Activated T-cell treated with anti-CD3 and anti-CD28 coated beads, Interleukin-2, amount 50 U/mL, for 1 hour (primary cell): ENCODE data around the gene SERPINA12.
A peak's percentile ranks its signal among the peaks of the same experiment; 100 is the strongest.

ENCODE experiments used
- DNase-seq: peaks from one replicate; pipeline ENCODE4 v3.0.0-alpha.2; 2020

Gene SERPINA12, protein sequence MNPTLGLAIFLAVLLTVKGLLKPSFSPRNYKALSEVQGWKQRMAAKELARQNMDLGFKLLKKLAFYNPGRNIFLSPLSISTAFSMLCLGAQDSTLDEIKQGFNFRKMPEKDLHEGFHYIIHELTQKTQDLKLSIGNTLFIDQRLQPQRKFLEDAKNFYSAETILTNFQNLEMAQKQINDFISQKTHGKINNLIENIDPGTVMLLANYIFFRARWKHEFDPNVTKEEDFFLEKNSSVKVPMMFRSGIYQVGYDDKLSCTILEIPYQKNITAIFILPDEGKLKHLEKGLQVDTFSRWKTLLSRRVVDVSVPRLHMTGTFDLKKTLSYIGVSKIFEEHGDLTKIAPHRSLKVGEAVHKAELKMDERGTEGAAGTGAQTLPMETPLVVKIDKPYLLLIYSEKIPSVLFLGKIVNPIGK

DNA sequence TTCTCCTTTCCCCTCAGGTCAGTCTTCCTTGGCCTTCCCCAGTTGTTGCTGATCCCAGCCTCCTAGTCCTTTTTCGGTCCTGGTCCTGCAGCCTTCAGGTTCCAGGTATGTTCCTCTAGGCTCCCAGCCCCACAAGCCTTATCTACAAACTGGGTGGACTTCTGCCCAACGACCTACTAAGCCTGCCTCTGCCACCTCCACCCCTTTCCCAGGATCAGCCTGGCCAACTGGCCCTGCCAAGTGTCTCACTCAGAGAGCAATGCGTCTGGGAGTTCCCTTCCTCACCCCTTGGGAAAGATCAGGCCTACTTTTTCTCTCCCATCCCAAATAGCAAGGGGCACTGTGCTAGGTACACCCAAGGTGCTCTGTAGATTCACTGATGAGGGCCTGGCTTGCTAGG lies at the start of gene SERPINA12:
SERPINA12 (minus strand) TSS at position 114 of the 400 bp plus-strand sequence. CDS start 11,072 bp downstream, outside the sequence.
- DNase-seq, result no peak

DNA sequence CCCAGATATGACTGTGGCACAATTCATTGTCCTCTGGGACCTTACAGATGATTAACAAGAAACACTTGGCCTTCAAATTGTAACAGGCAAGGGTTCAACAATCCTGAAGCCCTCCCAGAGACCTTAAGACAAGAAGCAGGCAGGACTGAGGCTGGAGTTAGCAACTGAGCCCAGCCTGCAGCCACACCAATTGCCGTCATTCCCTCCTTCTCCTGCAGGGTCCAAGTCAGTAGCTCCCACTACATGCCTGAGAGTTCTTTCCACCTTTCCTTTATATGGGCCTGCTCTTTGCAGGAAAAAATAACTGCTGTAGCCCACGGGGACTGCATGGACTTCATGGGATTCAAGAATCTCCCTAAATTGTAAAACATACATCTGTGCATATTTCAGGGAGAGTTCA lies 49.6 kb upstream of the SERPINA12 start:
- DNase-seq, result no peak

DNA sequence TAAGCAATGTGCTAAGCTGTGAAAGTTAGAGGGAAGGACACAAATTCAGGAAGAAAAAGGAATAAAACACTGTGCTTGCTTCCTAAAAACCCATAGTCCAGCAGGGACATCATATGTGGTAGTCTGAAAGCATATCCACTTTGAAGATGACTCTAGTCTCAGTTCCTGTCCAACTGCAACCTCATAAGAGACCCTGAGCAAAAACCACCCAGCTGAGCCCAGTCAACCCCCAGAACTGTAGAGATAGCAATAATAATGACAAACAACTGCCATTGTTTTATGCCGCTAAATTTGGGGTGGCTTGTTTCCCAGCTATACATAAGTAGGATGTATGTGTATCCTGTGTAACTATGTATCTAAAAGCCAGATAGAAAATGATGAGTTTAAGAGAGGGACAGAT lies 48.1 kb upstream of the SERPINA12 start:
- DNase-seq, result no peak

DNA sequence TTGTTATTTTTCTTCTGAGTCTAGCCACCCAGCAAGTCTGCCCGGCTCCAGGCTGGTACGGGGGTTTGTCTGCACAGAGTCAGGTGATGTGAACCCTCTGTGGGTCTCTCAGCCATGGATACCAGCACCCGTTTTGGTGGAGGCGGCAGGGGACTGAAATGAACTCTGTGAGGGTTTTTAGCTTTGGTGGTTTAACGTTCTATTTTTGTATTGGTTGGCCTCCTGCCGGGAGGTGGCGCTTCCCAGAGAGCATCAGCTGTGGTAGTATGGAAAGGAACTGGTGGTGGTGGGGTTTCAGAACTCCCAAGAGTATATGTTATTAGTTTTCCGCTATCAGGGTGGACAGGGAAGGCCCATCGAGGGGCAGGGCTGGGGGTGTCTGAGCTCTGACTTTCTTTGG lies 46.7 kb upstream of the SERPINA12 start:
- DNase-seq, result no peak

DNA sequence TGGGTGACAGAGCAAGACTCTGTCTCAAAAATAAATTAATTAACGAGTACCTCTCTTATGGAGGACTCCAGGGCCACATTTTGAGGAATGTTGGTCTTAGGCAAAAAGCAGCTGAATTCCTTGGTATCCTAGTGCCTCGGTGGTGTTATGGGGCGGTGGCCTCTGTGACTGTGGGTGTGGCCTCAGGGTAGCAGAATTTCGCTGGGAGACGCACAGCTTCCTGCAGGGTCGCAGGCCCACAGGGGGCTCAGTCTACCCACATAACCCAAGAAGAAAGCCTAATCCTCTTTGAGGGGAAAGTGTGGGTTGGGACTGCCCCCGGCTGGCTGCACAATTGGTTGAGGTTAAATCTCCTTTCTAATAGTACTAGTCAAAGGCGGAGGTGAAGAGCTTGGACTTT lies 40.8 kb upstream of the SERPINA12 start:
- no peak for DNase-seq

DNA sequence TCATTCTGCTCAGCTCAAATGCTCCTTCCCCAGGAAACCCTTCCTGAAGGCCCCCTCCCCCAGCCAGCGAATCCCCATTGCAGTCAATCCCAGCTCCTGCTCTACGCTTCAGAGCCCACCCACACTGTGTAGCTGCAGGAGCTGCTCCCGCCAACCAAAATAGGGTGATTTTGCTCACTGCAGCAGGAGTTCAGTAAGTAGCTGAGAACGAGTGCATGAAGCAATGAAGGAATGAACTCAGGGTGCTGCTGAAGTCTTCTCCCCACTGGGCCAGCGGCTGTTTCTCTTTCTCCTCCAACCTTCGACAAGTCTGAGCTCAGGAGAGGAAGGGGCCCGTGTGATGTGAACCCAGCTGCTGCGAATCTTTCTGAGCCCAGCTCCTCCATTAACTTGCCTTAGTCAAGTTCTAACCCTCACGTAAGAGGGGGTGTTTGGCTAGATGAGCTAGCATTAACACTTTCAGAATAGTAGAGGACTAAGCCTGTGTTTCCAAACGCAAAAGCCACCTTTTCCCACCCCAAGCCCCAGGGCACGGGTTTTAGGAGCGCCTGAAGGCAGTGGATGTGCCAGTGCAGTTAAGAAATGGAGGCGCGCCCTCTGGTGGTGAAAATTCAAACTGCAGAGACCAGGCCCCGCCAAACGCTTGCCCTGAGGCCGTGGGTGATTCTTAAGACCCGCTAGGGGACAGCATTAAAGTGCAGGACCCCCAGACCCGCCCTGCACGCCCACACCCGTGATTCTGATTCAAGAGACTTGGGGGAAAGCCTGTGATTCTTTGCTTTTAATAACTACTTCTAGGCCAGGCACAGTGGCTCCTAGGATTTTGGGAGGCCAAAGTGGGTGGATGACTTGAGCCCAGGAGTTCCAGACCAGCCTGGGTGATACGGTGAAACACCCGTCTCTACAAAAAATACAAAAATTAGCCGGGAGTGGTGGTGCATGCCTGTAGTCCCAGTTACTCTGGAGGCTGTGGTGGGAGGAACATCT lies 40.0 kb upstream of the SERPINA12 start:
- DNase-seq, result peak; percentile 48

DNA sequence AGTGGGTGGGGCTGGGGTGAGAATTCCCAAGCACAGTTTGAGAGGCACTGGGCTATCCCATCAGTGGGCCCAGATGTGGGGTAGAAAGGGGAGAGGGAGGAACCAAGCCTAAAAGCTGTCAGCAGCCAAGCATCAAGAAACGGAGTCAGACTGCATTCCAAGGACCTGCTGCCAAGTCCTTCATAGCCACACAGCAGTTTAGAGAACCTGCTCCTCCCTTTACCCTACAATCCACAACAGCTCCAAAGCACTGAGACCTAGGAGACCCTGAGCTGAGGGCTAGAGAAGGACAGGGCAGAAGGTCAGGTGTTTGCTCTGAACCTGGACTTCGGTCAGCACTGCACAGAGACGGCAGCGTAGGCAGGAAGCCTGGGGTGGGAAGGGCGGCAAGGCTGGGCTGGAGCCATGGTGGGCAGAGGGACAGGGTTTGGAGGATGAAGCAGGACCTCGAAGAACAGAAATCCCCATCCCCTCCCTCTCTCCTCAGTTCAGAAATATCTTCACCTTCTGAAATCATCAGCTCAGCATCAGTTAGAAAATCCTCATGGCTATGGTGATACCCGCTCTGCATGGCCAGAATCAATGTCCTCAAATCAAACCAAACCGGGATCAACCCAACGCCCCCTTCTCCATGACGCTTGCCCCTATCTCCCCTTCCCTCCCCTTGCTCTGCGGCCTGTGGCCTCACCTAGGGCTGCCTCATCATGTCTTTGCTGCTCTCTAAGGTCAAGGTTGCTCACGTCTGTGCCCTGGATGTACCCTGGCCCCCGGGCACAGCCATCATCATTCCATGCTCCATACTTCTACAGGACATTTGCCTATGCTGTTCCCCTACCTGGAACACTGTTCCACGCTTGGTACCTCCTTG lies 39.1 kb upstream of the SERPINA12 start:
- no peak for DNase-seq

DNA sequence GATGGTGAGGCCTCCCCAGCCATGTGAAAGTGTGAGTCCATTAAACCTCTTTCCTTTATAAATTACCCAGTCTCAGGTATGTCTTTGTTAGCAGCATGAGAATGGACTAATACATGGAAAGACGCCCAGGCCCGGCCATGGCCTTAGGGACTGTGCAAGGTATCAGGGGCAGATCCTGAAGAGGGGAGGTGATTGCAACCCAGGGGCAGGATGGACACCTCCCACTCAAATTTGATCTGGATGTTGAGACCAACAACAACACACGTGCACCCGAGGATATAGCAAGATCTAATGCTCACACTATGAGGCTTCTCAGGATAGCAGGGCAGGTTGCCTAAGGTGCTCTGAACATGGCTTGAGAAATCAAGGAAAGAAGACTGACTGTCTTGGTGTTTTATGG lies 38.5 kb upstream of the SERPINA12 start:
- no peak for DNase-seq

DNA sequence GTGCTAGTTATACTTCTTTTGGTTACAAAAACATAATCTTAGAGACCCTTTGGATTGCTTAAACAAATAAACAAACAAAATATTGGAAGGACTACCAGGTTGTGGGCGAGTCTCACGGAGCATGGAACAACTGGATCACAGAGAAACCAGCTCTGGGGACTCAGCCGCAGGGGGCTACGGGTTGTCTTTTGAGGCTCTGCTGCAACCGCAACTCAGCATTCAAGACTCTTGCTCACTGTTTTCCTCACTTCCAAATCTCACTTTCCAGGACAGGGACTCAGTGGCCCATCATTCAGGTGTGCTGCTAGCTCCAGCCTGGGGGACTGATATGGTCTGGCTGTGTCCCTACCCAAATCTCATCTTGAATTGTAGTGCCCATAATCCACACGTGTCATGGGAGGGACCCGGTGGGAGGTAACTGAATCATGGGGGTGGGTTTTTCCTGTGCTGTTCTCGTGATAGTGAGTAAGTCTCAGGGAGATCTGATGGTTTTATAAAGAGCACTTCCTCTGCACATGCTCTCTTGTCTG lies 37.9 kb upstream of the SERPINA12 start:
- DNase-seq, result no peak

DNA sequence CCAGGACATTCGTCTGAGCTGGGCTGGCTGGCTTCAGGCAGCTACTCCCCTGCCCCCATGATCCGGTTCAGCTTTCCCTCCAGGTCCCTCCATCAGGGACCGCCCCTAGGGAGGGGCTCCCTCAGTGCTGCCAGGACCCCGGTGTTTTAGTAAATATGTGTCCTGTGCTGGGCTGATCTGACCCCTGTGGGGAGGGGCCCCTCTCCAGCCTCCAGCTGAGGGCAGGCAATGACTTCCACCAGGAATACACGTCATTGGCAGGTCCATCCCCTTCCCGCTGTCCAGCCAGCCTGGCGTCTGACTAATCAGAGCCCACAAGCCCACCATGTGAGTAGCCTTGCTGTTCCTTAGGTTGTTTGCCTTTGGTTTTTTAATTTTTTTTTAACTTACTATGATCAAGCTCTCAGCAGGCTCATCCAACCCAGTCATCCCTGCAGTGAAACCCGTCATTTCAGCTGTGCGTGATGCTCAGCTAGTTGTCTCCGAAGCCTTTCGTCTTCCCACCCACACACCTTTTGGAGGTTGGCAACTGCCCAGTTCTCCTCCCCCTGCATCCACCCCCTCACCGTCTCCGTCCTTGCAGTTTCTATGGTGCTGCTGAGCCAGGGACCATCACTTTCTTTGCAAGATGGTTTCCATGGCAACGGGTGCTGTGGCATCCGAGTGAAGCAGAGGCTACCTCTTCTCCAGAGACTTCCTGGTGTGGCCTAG lies 36.0 kb upstream of the SERPINA12 start:
- no peak for DNase-seq

DNA sequence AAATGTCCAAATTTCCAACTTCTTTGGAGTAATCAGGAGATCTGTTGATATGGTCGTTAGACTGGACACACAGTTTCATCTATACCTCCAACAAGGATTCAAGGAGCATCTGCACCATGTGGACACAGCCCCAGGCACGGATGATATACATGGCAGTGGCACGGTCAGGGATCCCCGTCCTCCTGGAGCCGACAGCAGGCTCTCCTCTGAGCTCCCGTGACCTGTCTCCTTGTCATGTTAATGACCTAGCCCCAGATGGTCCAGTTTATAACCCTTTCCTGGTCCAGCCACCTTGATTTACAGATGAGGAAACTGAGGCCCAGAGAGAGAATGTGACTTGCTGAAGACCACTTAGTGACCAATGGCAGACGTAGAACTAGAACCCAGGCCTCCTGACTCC lies 35.5 kb upstream of the SERPINA12 start:
- DNase-seq, result no peak

DNA sequence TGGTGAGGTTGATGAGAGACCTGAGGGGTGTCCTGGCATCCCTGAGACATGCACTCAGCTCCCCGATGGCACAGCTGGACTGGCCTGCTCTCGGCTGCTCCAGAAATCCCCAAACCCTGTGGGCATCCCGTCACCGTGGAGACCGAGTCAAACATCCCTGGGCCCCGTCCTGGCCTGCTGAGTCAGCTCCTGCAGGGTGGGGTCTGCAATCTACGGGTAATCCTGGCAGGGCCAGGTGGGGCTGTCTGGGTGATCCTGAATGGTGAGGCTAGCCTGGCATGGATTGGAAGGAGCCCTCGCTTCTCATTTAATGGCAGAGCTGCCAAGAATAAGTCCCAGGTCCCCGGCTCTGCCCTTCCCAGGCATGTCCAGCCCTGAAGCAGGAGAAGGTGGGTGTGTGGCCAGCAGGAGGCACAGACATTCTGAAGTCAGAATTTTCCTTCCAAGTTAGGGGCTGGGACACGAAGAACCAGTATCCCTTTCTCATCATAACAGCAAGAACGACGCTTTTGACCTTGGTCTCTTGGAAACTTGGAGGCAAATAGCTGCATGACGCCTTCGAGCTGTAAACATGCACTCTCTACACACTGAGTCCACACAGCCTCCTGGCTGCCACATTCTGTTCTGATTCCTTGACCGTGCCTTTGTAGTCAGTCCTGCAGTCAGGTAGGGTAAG lies 34.3 kb upstream of the SERPINA12 start:
- no peak for DNase-seq

DNA sequence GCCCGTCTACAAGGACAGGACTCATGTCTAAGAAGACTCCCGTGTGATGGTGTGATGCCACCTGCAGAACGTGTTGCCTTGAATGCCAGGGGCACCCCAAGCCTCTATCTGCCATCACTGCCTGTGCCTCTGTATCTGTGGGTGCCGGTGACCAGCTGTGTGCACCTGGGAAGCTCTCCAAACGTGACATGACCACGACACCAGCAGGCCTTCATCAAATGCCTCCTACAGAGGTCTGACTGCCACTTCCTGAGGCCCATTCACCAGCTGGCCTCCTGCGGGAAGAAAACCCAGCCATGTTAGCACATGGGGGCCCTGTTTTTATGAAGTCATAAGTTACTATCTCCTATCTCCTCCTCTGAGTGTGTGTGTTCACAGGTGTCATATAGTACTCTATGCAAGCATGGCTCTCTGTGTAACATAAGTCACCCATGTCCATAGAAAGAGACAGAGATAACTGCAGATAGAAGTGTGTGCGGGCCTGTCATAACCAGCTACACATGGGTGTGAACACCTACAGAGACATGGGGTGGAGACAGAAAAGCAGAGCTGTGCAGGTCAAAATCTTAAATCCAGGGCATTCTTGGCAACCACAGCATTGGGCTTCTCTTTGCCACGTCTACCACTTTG lies 33.7 kb upstream of the SERPINA12 start:
- no peak for DNase-seq

DNA sequence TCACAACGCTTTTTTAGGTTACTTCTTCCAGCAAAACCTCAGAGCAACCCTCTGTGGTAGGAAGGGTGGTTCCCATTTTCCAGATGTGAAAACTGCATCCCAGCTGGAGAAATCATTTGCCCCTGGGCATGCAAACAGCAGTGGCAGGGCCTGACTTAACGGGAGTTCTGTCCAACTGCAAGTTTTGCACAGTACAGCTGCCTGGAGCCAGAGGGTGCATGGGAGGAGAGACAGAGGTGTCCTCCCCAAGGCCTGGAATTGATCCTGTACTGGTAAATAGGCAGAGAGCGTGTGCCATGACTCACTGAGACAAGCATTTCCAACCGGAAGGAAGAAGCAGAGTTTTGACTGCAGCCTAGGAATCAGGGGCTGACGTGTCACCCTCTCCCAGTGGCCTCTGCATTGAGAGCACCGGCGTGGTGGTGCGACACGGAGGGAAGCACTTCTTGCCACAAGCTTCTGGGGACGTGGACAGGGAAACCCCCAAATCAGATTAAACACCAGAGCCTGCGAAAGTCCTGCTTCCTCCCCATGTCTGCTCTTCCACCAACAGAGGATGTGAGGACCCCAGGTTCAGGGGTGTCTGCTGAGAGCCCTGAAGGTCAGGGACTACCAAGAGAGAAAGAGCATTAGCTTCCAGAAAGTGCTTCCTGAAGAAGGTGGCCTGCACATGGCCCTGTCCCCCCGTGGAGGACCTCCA lies 33.0 kb upstream of the SERPINA12 start:
- DNase-seq, result no peak

DNA sequence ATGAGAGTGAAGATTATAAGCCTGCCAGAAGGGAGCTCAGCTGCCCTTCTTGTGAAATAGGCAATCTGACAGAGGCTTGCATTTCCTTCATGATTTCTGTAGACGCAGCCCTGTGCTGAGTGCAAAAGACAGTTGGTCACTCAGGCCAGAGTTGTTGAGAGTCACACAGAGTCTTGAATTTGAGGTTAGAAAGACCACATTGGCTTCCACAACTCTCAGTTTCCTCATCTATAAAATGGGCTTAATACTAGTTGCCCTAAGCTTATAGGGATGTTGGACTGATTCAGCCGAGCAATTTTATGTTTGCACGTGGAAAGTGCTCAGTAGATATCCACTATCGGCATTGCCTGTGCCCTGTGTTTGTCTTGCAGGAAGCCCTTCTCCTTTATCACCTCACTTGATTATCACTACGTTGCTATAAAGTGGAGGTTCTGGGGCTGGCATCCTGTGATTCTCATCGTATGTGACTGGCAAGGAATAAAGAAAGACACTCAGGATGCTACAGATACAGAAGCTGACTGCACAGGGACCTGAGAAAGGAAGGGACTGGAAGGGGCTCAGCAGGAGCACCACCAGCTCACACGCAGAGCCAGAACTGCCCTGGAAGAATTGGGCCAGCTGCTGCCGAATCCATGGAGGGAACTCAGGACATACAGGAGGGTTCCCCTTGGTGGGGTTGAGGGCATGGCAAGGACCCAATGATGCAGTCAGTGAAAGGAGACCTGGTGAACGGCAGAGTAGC lies 32.1 kb upstream of the SERPINA12 start:
- no peak for DNase-seq

DNA sequence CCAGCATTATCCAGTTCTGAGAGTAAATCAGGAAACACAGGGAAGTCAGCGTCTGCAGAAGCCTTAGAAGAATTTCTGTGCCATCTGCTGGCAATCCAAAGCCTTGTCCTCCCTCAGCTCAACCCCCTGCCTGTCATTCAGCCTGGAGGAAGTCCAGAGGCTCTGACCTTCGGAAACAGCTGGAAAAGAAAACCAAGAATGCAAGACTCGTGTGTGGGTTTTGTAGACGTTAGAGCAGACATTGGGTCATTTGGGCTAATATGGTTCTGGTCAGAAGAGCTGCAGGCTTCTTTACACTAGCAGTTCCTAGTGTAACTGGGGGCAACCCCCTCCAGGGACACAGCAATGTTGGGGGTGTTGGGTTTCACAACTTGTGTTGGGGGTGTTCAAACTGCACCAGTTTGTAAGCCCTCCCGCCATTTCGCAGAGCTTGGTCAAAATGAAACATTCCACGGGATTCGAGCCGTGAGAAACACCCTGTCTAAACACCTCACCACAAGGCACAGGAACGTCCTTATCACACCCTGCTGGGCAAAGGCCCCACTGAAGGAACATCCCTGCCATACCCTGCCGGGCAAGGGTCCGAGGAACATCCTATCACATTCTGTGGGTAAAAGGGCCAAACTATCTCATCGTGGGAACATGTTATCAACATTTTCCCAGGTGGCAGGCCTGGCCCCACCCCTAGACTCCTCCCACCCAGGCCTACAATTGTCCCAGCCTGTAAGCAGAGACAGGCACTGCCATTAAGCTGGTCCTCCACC lies 30.9 kb upstream of the SERPINA12 start:
- DNase-seq, result no peak

DNA sequence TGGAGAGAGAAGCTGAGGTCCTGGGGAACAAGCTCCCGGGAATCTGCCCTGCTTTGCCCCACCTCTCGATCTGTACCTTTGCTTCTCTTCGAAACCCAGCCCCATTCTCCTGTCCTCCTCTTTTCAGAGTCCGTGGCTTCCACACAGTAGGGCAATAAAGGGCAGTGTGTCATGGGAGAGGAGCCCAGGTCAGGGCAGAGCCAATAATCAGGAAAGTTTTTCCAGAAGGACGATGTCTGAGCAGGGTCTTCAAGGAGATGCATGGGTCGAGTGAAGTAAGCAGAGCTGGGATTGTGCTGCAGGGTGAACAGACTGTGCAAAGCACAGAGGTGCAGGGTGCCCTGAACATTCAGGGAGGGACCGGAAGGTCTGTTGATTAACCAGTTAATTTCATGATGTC lies 29.9 kb upstream of the SERPINA12 start:
- DNase-seq, result no peak

DNA sequence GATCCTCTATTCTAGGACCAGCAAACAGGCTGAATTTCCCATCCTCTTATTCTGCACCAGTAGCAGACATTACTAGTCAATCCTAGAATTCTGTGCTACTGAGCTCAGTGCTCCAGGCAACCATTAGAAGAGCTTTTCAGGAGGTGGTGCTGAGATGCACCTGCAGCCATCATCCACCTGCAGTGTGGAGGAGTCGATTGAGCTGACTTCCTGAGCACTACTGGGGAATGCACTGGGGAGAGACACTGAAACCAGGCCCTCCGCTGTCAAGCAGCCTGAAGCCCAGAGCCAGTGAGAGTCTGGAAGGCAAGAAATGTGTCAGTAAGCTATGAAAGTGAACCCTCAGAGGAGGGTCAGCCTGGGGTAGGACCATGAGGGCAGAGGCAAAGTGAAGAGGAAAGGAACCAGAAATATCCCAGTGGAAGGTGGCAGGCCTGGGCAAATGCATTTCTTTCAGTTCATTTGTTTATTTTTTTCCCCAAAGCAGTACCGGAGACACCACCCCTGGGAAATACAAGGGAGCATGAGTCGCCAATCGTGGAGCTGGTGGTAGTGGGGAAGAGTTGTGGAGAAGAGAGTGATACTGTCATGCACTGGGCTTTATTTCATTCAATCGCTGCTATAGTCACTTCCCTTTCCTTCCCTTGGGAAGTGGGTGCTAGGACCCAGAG lies 28.9 kb upstream of the SERPINA12 start:
- DNase-seq, result no peak
